NK-92 treated with Interleukin-12 subunit alpha and Interleukin-12 subunit beta, amount 100 ng/mL, for 24 hours (cell line): ENCODE measurements around the gene CCDC126.
"Not testable (repeated sequence)": the region's sequence is repeated elsewhere in the genome, so short reads cannot be mapped to it uniquely, and the experiment has no call there.

Experiments used
- DNase-seq: peaks from one replicate; lab custom pipeline; 2025; lab: John Stamatoyannopoulos, UW

CCDC126 gene

GRCh38 chr7:23597094-23598091, at the start of gene CCDC126:
Gene CCDC126 (plus strand): TSS chr7:23597382. CDS start chr7:23611316, 13,934 bp downstream.
- peak; percentile 70 for DNase-seq

- no peak for DNase-seq
Observed at GRCh38 chr7:23547662-23548061, 49.5 kb upstream of the CCDC126 start.

- DNase-seq, result no peak
Observed at GRCh38 chr7:23558303-23558702, 38.9 kb upstream of the CCDC126 start.

- DNase-seq, result peak; percentile 14
Observed at GRCh38 chr7:23570592-23571200, 26.5 kb upstream of the CCDC126 start.

GRCh38 chr7:23581975-23582374, 15.2 kb upstream of the CCDC126 start:
- not testable (repeated sequence) for DNase-seq

GRCh38 chr7:23585304-23585703, 11.9 kb upstream of the CCDC126 start:
- not testable (repeated sequence) for DNase-seq

- DNase-seq, result no peak
Observed at GRCh38 chr7:23586159-23586558, 11.0 kb upstream of the CCDC126 start.

GRCh38 chr7:23590529-23590928, 6.7 kb upstream of the CCDC126 start:
- no peak for DNase-seq

- no peak for DNase-seq
Observed at GRCh38 chr7:23593706-23594105, 3.5 kb upstream of the CCDC126 start.

- DNase-seq, result peak; percentile 17
Observed at GRCh38 chr7:23594879-23595604, 2.1 kb upstream of the CCDC126 start.

- no peak for DNase-seq
Observed at GRCh38 chr7:23598296-23598695, 1.1 kb downstream of the CCDC126 start.

- no peak for DNase-seq
Observed at GRCh38 chr7:23600236-23600635, 3.1 kb downstream of the CCDC126 start.

GRCh38 chr7:23603632-23604295, 6.6 kb downstream of the CCDC126 start:
- DNase-seq, result no peak

- DNase-seq, result no peak
Observed at GRCh38 chr7:23604296-23604640, 7.1 kb downstream of the CCDC126 start.

GRCh38 chr7:23607130-23607529, 9.9 kb downstream of the CCDC126 start:
- DNase-seq, result no peak

GRCh38 chr7:23607866-23608265, 10.7 kb downstream of the CCDC126 start:
- DNase-seq, result no peak

- DNase-seq, result no peak
Observed at GRCh38 chr7:23615331-23615730, 18.1 kb downstream of the CCDC126 start.

GRCh38 chr7:23616593-23616992, 19.4 kb downstream of the CCDC126 start:
- DNase-seq, result no peak

GRCh38 chr7:23617482-23617881, 20.3 kb downstream of the CCDC126 start:
- DNase-seq, result no peak

GRCh38 chr7:23618241-23618640, 21.1 kb downstream of the CCDC126 start:
- DNase-seq, result no peak

- no peak for DNase-seq
Observed at GRCh38 chr7:23619141-23619540, 22.0 kb downstream of the CCDC126 start.

- no peak for DNase-seq
Observed at GRCh38 chr7:23622506-23622925, 25.3 kb downstream of the CCDC126 start.
